Measurements from ENCODE around the gene DYNC2I2. TPM values are rescaled to one million over a fixed set of nuclear protein-coding genes. Genes with fewer than 3 reads are reported as not detected.
"Not testable (repeated sequence)": the region's sequence is repeated elsewhere in the genome, so short reads cannot be mapped to it uniquely, and the experiment has no call there.

Gene DYNC2I2
- total and polyA plus RNA-seq, 3 experiments from 2014 or later: 3.0 to 68.6 (median 67.7) TPM

- Mint-ChIP-seq H3K4me3 (no peak overlapping the region), H3K4me1 (peaks cover 0 to 3% (median 0%) of the 10 kb centered on the region in 3 donors), H3K9me3 (no peaks in the 10 kb centered on the region), H3K27me3 (no peaks in the 10 kb centered on the region), H3K36me3 (peaks cover 0 to 80% (median 17%) of the 10 kb centered on the region in 3 donors), H3K27ac (peak overlapping the region in 3 of 8 donors; percentile 36 to 87 (median 39))
- H3K27ac ChIP-seq (ENCODE audit: low read depth, low read length): no peak overlapping the region
- ChIA-PET CTCF (no interaction called here), POLR2A (interaction anchor here (0.6 to 0.7 kb wide), 2 partner anchors 22 to 88 kb away, joined by 3 to 5 read pairs; no protein-coding TSS in a partner anchor)
- H3K36me3 ChIP-seq (ENCODE audit: insufficient read depth, low read length): peaks cover 59% of the 10 kb centered on the region
- H3K4me1 ChIP-seq (ENCODE audit: insufficient read depth, low read length): no peaks in the 10 kb centered on the region
- H3K9me3 ChIP-seq (ENCODE audit: low read length): no peaks in the 10 kb centered on the region
- no peak for DNase-seq
- no peaks in the 10 kb centered on the region for H3K27me3 ChIP-seq (ENCODE audit: insufficient read depth, low read length, poor library complexity, severe bottlenecking)
- H3K4me3 ChIP-seq (ENCODE audit: low read length): no peak overlapping the region
These were observed 56.5 kb downstream of the DYNC2I2 start for GRCh38 chr9:128600099-128600498.

- CTCF ChIA-PET: no interaction called here
- H3K9me3 ChIP-seq (ENCODE audit: low read length): no peaks in the 10 kb centered on the region
- no peaks in the 10 kb centered on the region for H3K4me1 Mint-ChIP-seq
- no peaks in the 10 kb centered on the region for H3K4me1 ChIP-seq (ENCODE audit: insufficient read depth, low read length)
- no peaks in the 10 kb centered on the region for H3K27me3 Mint-ChIP-seq
- DNase-seq: no peak
- no peak overlapping the region for H3K4me3 Mint-ChIP-seq
- peaks cover 65% of the 10 kb centered on the region for H3K36me3 ChIP-seq (ENCODE audit: insufficient read depth, low read length)
- no peak overlapping the region for H3K27ac ChIP-seq (ENCODE audit: low read depth, low read length)
- peaks cover 0 to 85% (median 33%) of the 10 kb centered on the region in 3 donors for H3K36me3 Mint-ChIP-seq
- H3K27ac Mint-ChIP-seq: no peak overlapping the region
- no peaks in the 10 kb centered on the region for H3K9me3 Mint-ChIP-seq
- no peak overlapping the region for H3K4me3 ChIP-seq (ENCODE audit: low read length)
- H3K27me3 ChIP-seq (ENCODE audit: insufficient read depth, low read length, poor library complexity, severe bottlenecking): no peaks in the 10 kb centered on the region
- POLR2A ChIA-PET: no interaction called here
These were observed 61.2 kb downstream of the DYNC2I2 start for GRCh38 chr9:128595471-128595870.

- H3K4me3 Mint-ChIP-seq: no peak overlapping the region
- H3K4me1 Mint-ChIP-seq: no peaks in the 10 kb centered on the region
- no peak overlapping the region for H3K4me3 ChIP-seq (ENCODE audit: low read length)
- no peaks in the 10 kb centered on the region for H3K9me3 ChIP-seq (ENCODE audit: low read length)
- H3K27me3 ChIP-seq (ENCODE audit: insufficient read depth, low read length, poor library complexity, severe bottlenecking): no peaks in the 10 kb centered on the region
- POLR2A ChIA-PET: interaction anchor here (0.7 kb wide), 1 partner anchor 402 kb away, joined by 3 read pairs; no protein-coding TSS in a partner anchor
- peaks cover 63% of the 10 kb centered on the region for H3K36me3 ChIP-seq (ENCODE audit: insufficient read depth, low read length)
- peak overlapping the region in 3 of 8 donors; percentile 27 to 66 (median 42) for H3K27ac Mint-ChIP-seq
- no peak overlapping the region for H3K27ac ChIP-seq (ENCODE audit: low read depth, low read length)
- CTCF ChIA-PET: interaction anchor here (0.7 kb wide), 1 partner anchor 15 kb away, joined by 3 read pairs; no protein-coding TSS in a partner anchor
- H3K27me3 Mint-ChIP-seq: no peaks in the 10 kb centered on the region
- H3K9me3 Mint-ChIP-seq: no peaks in the 10 kb centered on the region
- H3K36me3 Mint-ChIP-seq: peaks cover under 1 to 82% (median 28%) of the 10 kb centered on the region in 3 donors
- no peak for DNase-seq
- H3K4me1 ChIP-seq (ENCODE audit: insufficient read depth, low read length): no peaks in the 10 kb centered on the region
These were observed 62.8 kb downstream of the DYNC2I2 start for GRCh38 chr9:128593856-128594255.

- Histone ChIP-seq H3K4me3 (ENCODE audit: low read length) (no peak overlapping the region), H3K36me3 (ENCODE audit: insufficient read depth, low read length) (peaks cover 61% of the 10 kb centered on the region), H3K27me3 (ENCODE audit: insufficient read depth, low read length, poor library complexity, severe bottlenecking) (no peaks in the 10 kb centered on the region), H3K27ac (ENCODE audit: low read depth, low read length) (no peak overlapping the region), H3K4me1 (ENCODE audit: insufficient read depth, low read length) (no peaks in the 10 kb centered on the region), H3K9me3 (ENCODE audit: low read length) (no peaks in the 10 kb centered on the region)
- peaks cover 4 to 82% (median 25%) of the 10 kb centered on the region in 3 donors for H3K36me3 Mint-ChIP-seq
- DNase-seq: no peak
- no peak overlapping the region for H3K4me3 Mint-ChIP-seq
- ChIA-PET POLR2A (no interaction called here), CTCF (no interaction called here)
- no peak overlapping the region for H3K27ac Mint-ChIP-seq
- H3K4me1 Mint-ChIP-seq: peaks cover 0 to 1% (median 0%) of the 10 kb centered on the region in 3 donors
- H3K9me3 Mint-ChIP-seq: no peaks in the 10 kb centered on the region
- H3K27me3 Mint-ChIP-seq: no peaks in the 10 kb centered on the region
These were observed 63.6 kb downstream of the DYNC2I2 start for GRCh38 chr9:128593039-128593438.

GRCh38 chr9:128588581-128589233 is 67.9 kb downstream of the DYNC2I2 start:
- Mint-ChIP-seq H3K27me3 (no peaks in the 10 kb centered on the region), H3K36me3 (peaks cover 8 to 85% (median 35%) of the 10 kb centered on the region in 3 donors), H3K4me1 (peaks cover 1 to 7% (median 5%) of the 10 kb centered on the region in 3 donors), H3K27ac (peak overlapping the region in 3 of 8 donors; percentile 6 to 43 (median 38)), H3K4me3 (no peak overlapping the region), H3K9me3 (no peaks in the 10 kb centered on the region)
- Histone ChIP-seq H3K27ac (ENCODE audit: low read depth, low read length) (no peak overlapping the region), H3K27me3 (ENCODE audit: insufficient read depth, low read length, poor library complexity, severe bottlenecking) (no peaks in the 10 kb centered on the region), H3K36me3 (ENCODE audit: insufficient read depth, low read length) (peaks cover 64% of the 10 kb centered on the region), H3K4me1 (ENCODE audit: insufficient read depth, low read length) (no peaks in the 10 kb centered on the region), H3K9me3 (ENCODE audit: low read length) (no peaks in the 10 kb centered on the region), H3K4me3 (ENCODE audit: low read length) (no peak overlapping the region)
- ChIA-PET POLR2A (no interaction called here), CTCF (no interaction called here)
- DNase-seq: no peak

GRCh38 chr9:128587453-128587852 is 69.2 kb downstream of the DYNC2I2 start:
- Histone ChIP-seq H3K36me3 (ENCODE audit: insufficient read depth, low read length) (peaks cover 64% of the 10 kb centered on the region), H3K9me3 (ENCODE audit: low read length) (no peaks in the 10 kb centered on the region), H3K4me1 (ENCODE audit: insufficient read depth, low read length) (no peaks in the 10 kb centered on the region), H3K27ac (ENCODE audit: low read depth, low read length) (no peak overlapping the region), H3K27me3 (ENCODE audit: insufficient read depth, low read length, poor library complexity, severe bottlenecking) (no peaks in the 10 kb centered on the region), H3K4me3 (ENCODE audit: low read length) (no peak overlapping the region)
- ChIA-PET CTCF (no interaction called here), POLR2A (no interaction called here)
- no peaks in the 10 kb centered on the region for H3K9me3 Mint-ChIP-seq
- peak overlapping the region in 4 of 8 donors; percentile 19 to 87 (median 80) for H3K27ac Mint-ChIP-seq
- DNase-seq: peak in 2 of 5 donors; percentile 4 to 58
- peaks cover 1 to 7% (median 5%) of the 10 kb centered on the region in 3 donors for H3K4me1 Mint-ChIP-seq
- H3K4me3 Mint-ChIP-seq: no peak overlapping the region
- peaks cover 8 to 85% (median 35%) of the 10 kb centered on the region in 3 donors for H3K36me3 Mint-ChIP-seq
- no peaks in the 10 kb centered on the region for H3K27me3 Mint-ChIP-seq

GRCh38 chr9:128586934-128587333 is 69.7 kb downstream of the DYNC2I2 start:
- H3K9me3 Mint-ChIP-seq; DNase-seq; H3K4me3 Mint-ChIP-seq; H3K9me3 ChIP-seq (ENCODE audit: low read length); H3K27me3 ChIP-seq (ENCODE audit: insufficient read depth, low read length, poor library complexity, severe bottlenecking); H3K27me3 Mint-ChIP-seq; H3K4me1 ChIP-seq (ENCODE audit: insufficient read depth, low read length); POLR2A ChIA-PET; CTCF ChIA-PET; H3K4me3 ChIP-seq (ENCODE audit: low read length); H3K27ac ChIP-seq (ENCODE audit: low read depth, low read length); H3K4me1 Mint-ChIP-seq: not testable (repeated sequence)
- peaks cover 68% of the 10 kb centered on the region for H3K36me3 ChIP-seq (ENCODE audit: insufficient read depth, low read length)
- Mint-ChIP-seq H3K27ac (peak overlapping the region in 4 of 8 donors; percentile 19 to 87 (median 80)), H3K36me3 (peaks cover 8 to 85% (median 36%) of the 10 kb centered on the region in 3 donors)

- Mint-ChIP-seq H3K36me3 (peaks cover 8 to 89% (median 31%) of the 10 kb centered on the region in 3 donors), H3K27ac (peak overlapping the region in 4 of 8 donors; percentile 21 to 57 (median 47))
- H3K27ac ChIP-seq (ENCODE audit: low read depth, low read length); H3K4me1 ChIP-seq (ENCODE audit: insufficient read depth, low read length); H3K4me1 Mint-ChIP-seq; H3K27me3 ChIP-seq (ENCODE audit: insufficient read depth, low read length, poor library complexity, severe bottlenecking); H3K9me3 ChIP-seq (ENCODE audit: low read length); DNase-seq; POLR2A ChIA-PET; CTCF ChIA-PET; H3K4me3 ChIP-seq (ENCODE audit: low read length); H3K27me3 Mint-ChIP-seq; H3K4me3 Mint-ChIP-seq; H3K9me3 Mint-ChIP-seq: not testable (repeated sequence)
- peaks cover 72% of the 10 kb centered on the region for H3K36me3 ChIP-seq (ENCODE audit: insufficient read depth, low read length)
These were observed 71.5 kb downstream of the DYNC2I2 start for GRCh38 chr9:128585155-128585554.
